GM20431 (cell line): ENCODE measurements around the gene KCNN3.

ENCODE experiments used
- in situ Hi-C: fragments of 300-500 bp; cut with MseI, MboI; formaldehyde crosslinking; loops from one replicate; pipeline ENCODE4 v1.15.0; 2020; ENCODE audit warnings: low sequenced_read_pairs; ENCODE audit not compliant: unreplicated experiment

KCNN3 gene

GRCh38 chr1:154863315-154864174 lies 6.5 kb downstream of the KCNN3 start:
- in situ Hi-C loops: no loop called here

DNA sequence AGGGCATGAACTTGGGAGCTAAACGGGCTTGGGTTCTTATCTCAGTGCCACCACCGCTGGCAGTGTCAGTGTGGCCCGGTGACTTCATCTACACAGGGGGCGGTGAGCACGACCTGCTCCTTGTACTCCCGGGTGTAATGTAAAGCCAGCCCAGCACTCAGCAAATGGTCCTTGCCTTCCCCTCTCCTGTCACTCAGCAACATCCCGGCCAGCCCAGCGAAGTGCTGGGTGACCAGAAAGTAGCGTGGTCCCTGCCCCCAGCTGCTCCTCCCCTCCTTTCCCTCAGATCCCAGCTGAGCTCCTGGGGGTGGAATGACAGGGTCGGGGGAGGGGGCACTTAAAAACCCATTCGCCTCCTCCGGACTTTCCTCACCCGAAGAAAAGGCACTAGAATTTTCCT lies 7.2 kb downstream of the KCNN3 start:
- in situ Hi-C loops: no loop called here

DNA sequence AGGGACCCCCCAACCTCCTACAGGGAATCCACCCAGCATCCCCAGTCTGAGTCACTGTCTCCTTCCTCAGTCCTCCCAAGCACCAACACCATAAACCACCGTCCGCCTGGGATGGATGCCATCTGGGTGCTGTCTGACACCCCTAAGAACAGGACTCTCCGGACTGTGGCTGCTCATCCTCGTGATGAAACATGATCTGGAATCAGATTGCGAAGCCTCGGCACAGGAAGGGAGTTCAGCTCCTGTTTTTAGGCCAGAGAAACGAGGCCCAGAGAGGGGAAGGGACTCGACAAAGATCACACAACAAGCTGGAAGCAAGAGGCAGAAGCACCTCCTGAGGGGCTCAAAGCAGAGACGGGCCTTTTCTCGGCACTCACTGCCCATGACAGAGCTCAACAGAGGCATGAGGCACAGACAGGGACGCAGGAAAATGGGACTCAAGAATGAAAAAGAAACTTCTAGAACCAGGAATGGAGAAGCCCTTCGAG lies 8.4 kb downstream of the KCNN3 start:
- in situ Hi-C loops: no loop called here

GRCh38 chr1:154860156-154860870 lies 9.8 kb downstream of the KCNN3 start:
- in situ Hi-C loops: no loop called here

DNA sequence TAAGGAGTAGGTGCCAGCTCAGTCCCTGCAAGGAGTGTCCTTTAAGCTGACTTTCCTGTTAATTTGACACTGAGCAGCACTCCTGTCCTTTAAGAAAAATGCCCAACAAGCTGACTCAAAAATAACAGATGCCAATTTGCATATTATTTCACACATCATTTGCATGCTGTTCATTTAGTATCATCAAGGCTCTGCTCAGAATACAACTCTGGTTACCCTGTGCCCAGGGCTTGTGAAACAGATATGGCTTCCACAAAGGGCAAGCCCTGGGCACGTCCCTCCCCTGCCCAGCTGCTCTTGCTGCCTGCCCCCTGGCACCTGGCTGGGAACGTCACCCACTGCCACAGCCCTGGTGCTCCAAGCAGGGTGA lies 10.3 kb downstream of the KCNN3 start:
- in situ Hi-C loops: no loop called here

GRCh38 chr1:154859151-154859785 lies 10.8 kb downstream of the KCNN3 start:
- in situ Hi-C loops: no loop called here

DNA sequence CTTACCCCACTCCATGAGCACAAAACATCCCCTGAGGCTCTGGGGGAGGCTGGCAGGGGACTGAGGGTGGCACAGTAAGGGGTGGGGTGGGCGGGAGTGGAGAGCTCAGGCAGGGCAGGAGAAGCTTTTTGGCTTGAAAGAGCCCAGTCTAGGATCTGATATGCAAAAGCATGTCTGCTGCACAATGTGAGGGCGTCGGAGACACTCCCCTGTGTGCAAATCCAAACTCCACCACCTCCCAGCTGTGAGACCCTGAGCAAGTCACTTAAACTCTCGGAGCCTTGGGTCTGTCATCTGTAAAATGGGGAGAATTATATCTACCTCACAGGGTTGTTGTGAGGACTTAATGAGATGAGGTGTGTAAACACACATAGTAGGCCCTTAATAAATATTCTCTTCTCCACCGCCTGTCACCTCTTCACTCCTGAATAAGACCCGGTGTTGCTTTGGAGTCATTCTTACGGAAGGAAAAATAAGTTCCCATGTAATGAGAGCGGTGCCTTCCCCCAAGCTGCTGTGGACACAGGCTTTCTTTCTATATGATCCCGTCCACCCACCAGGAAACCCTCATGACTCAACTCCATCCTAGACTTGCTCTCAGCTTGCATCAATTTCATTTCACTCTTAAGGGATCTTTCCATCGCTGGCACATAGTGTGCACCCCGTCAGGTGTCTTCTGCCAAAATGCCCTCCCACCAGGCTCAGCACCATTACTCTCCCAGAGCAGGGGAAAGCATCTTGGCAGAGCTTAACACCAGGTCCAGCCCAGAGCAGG lies 12.5 kb downstream of the KCNN3 start:
- in situ Hi-C loops: no loop called here

- in situ Hi-C loops: no loop called here
These were observed 13.1 kb downstream of the KCNN3 start for GRCh38 chr1:154857022-154857421.

DNA sequence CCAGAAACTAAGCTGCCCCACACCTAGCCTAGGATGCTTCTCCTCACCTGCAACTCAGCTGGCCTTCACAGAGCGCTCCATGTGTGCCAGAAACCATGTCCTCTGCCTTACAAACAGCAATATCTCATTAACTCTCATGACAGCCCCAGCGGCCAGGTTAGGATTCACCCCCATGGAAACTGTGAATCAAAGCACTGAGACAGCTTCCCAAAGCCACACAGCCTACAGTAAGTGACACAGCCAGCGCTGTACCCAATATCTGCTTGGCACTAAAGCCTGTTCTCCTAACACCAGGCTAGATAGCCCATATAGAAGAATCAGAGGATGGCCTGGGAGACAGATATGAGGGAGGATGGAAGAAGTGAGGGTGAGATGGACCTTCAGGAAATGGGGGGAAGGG lies 13.5 kb downstream of the KCNN3 start:
- in situ Hi-C loops: no loop called here

- in situ Hi-C loops: no loop called here
These were observed 14.0 kb downstream of the KCNN3 start for GRCh38 chr1:154856049-154856448.

- in situ Hi-C loops: no loop called here
These were observed 14.8 kb downstream of the KCNN3 start for GRCh38 chr1:154855186-154855851.

DNA sequence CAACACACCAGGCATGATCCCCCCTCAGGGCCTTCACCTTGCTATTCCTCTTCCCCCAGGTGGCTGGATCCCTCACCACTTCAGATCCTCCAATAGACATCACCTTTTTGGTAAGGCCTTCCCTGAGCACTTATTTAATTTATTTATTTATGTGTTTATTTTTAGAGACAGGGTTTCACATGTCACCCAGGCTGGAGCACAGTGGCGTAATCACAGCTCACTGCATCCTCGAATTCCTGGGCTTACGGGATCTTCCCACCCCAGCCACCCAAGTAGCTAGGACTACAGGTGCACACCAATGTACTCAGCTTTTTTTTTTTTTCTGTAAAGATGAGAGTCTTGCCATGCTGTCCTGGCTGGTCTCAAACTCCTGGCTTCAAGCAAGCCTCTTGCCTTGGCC lies 17.2 kb downstream of the KCNN3 start:
- in situ Hi-C loops: no loop called here

- in situ Hi-C loops: no loop called here
These were observed 18.5 kb downstream of the KCNN3 start for GRCh38 chr1:154851392-154852177.

DNA sequence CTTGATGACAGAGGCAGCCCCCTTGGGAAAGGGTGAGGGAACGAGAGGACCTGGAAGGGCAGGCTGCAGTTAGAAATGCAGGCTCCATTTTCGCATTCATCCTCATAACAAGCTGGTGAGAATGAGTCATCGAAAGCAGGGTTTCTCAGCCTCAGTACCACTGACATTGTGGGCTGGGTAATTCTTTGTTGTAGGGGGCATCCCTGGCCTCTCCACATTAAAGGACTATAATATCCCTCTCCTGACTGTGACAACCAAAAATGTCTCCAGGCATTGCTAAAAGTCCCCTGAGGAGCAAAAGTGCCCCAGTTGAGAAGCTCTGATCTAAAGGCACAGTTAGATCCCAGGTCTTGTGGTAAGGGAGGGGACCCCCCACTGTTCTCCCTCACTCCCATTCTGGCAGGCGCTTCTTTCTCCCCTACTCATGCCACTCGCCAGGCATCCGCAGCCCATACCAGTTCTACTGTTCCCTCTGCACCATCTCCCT lies 20.4 kb downstream of the KCNN3 start:
- in situ Hi-C loops: no loop called here

DNA sequence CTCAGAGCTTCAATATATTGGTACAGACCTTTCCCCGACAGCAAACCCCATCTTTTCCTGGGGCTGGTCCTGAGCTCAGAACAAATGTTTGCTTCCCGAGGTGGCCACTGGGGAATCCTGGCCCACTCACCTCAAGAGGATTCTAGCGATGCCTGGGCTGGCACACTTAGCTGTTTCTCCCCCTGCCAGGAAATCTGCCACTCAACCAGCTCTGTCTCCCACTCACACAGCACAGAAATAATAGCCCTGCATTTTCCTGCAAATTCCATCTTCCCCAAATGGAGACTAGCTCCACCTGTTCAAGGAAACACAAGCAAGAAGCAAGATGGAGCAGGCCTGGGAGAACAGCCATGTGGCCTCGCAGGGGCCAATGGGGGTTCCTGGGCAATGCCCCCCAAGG lies 21.1 kb downstream of the KCNN3 start:
- in situ Hi-C loops: no loop called here

DNA sequence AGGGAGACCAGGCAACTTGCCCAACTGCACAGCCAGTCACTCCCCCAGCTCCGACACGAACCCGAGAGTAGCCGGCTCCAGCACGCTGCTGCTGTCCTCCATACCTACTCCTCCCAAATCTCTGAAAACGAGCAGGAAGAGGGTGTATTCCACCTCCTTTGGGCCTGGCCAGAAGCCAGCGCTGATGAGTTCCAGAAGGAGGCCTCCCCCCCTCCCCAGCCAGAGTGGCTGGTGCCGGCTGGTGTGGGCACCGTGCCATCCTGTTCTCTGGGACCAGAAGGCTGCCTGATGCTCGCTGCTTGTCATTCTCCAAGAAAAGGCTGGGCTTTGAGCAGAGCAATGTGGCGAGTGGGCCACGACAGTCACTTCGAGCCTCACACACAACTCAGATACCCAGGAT lies 22.2 kb downstream of the KCNN3 start:
- in situ Hi-C loops: no loop called here

DNA sequence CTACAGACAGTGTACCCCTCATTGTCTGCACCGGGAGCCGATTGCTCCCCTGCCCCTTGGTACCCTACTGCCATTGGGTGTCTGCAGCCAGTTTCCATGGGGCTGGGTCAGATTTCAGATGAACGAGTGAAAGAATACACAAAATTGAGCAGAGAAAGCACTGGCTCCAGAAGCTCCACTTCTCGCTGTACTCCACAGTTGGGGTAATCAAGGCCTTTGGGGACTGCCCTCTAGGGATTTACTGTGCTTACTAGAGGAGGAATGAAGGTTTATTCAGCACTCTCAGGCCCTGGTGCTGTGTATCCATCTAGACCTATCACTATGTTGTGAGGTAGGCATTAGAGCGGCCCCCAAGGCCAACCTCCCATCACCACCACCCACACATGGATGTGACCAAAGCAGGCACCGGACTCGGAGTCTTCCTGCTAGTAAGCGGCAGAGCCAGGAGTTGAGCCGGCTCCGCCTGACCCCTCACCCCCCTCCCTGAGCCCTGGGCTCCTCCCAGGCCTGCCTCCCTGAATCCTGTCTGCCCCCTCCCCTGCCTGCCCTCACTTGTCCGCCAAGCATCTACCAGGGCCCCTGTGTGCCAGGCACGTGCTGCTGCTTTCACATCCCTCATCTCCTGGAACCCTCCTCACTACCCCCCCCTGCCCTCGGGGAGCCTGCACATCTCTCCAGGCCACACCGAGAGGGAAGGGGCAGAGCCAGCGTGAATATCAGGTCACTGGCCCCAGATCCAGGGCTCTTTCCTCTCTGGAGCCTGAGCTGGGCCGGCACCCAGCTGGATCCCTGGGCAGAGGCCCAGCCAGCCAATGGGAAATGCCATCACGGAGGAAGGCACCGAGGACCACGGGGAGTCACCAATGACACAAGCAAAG lies 23.3 kb downstream of the KCNN3 start:
- in situ Hi-C loops: no loop called here

GRCh38 chr1:154845879-154846278 lies 24.2 kb downstream of the KCNN3 start:
- in situ Hi-C loops: no loop called here
